H1 (cell line): Measurements from ENCODE around the gene AHSG. TPM values are rescaled to one million over a fixed set of nuclear protein-coding genes. Genes with fewer than 3 reads are reported as not detected.

Experiments used
- CTCF ChIA-PET: fragments of 300-600 bp; sonication (Branson Sonifier 250); formaldehyde crosslinking; loops from one replicate; lab custom pipeline; 2021; ENCODE audit not compliant: partially characterized antibody; lab: Charles Lee
- POLR2A ChIA-PET: fragments of 300-600 bp; sonication (Branson Sonifier 250); formaldehyde crosslinking; loops from one replicate; lab custom pipeline; 2021; ENCODE audit warnings: inconsistent platforms; ENCODE audit not compliant: partially characterized antibody; lab: Charles Lee
- DNase-seq, 2 experiments: peaks; one replicate each; pipeline versions ENCODE4 v3.0.0 to v3.0.0-alpha.2; 2010 to 2022; ENCODE audit warnings: low spot score in 2 of 2, low read depth in 1 of 2, mixed read lengths in 1 of 2
- FAIRE-seq: peaks from 2 replicates; lab custom pipeline; 2011; peaks lifted over from hg19 to GRCh38; lab: Jason Lieb, UNC
- H2AFZ ChIP-seq: 2 replicates; pipeline ENCODE4 v1.8.1; 2012; ENCODE audit warnings: low read length, inconsistent platforms
- H2AK5ac ChIP-seq: 2 replicates; pipeline ENCODE4 v1.6.1; 2013; ENCODE audit warnings: low read depth, low read length
- H2BK120ac ChIP-seq: replicated peaks from 2 replicates; pipeline ENCODE3; 2013; ENCODE audit warnings: low read depth, low read length, inconsistent platforms
- H2BK12ac ChIP-seq: 2 replicates; pipeline ENCODE4 v1.6.1; 2013; ENCODE audit warnings: low read depth, low read length
- H2BK15ac ChIP-seq: 2 replicates; pipeline ENCODE4 v1.6.1; 2013; ENCODE audit warnings: low read length
- H2BK20ac ChIP-seq: 2 replicates; pipeline ENCODE4 v1.6.1; 2013; ENCODE audit warnings: low read length
- H2BK5ac ChIP-seq: 2 replicates; pipeline ENCODE4 v1.6.1; 2013; ENCODE audit warnings: low read depth, low read length
- H3K14ac ChIP-seq: 2 replicates; pipeline ENCODE4 v1.6.1; 2013; ENCODE audit warnings: inconsistent platforms; ENCODE audit not compliant: insufficient read length
- H3K18ac ChIP-seq: 2 replicates; pipeline ENCODE4 v1.6.1; 2013; ENCODE audit warnings: low read length; ENCODE audit errors: extremely low read depth
- H3K23ac ChIP-seq: 2 replicates; pipeline ENCODE4 v1.6.1; 2013; ENCODE audit warnings: inconsistent platforms; ENCODE audit not compliant: insufficient read length
- H3K23me2 ChIP-seq: 2 replicates; pipeline ENCODE4 v1.6.1; 2013; ENCODE audit warnings: low read depth, low read length
- H3K27ac ChIP-seq: 2 replicates; pipeline ENCODE4 v1.6.1; 2011; ENCODE audit warnings: low read depth, low read length, inconsistent platforms
- H3K27me3 ChIP-seq, 4 experiments: replicated peaks in 1 of 4; 1 replicate in 1 of 4; 2 replicates in 3 of 4; pipeline versions ENCODE4 v1.6.1 to v1.8.1; 2011 to 2013; ENCODE audit warnings: low read length in 3 of 4, mild to moderate bottlenecking in 3 of 4, inconsistent platforms in 2 of 4, mixed read lengths in 2 of 4, moderate library complexity in 1 of 4; ENCODE audit not compliant: control insufficient read depth in 3 of 4, insufficient read depth in 3 of 4; ENCODE audit errors: extremely low read depth in 1 of 4
- H3K36me3 ChIP-seq, 4 experiments: 2 replicates each; pipeline versions ENCODE4 v1.6.1 to v1.8.1; 2011 to 2013; ENCODE audit warnings: mild to moderate bottlenecking in 4 of 4, low read length in 3 of 4, moderate library complexity in 2 of 4, control low read depth in 1 of 4, inconsistent platforms in 1 of 4; ENCODE audit not compliant: insufficient read depth in 4 of 4, control insufficient read depth in 2 of 4
- H3K4ac ChIP-seq: replicated peaks from 2 replicates; pipeline ENCODE3; 2013; ENCODE audit warnings: low read length, low read depth, mixed read lengths, inconsistent platforms; ENCODE audit not compliant: insufficient read length
- H3K4me1 ChIP-seq, 4 experiments: replicated peaks in 1 of 4; 1 replicate in 1 of 4; 2 replicates in 3 of 4; pipeline versions ENCODE4 v1.6.1 to v1.8.1; 2011 to 2013; ENCODE audit warnings: low read length in 3 of 4, inconsistent platforms in 2 of 4, mixed read lengths in 1 of 4; ENCODE audit not compliant: insufficient read depth in 4 of 4, control insufficient read depth in 3 of 4
- H3K4me2 ChIP-seq, 2 experiments: 2 replicates each; pipeline versions ENCODE4 v1.6.1 to v1.8.1; 2011 to 2013; ENCODE audit warnings: low read depth in 2 of 2, low read length in 2 of 2, control low read depth in 1 of 2, inconsistent platforms in 1 of 2, mild to moderate bottlenecking in 1 of 2; ENCODE audit not compliant: insufficient read depth in 1 of 2
- H3K4me3 ChIP-seq, 4 experiments: fragments of 200-600, 300-600 bp in 1 of 4; sonication (generic), shearing (Covaris generic), sonication (Bioruptor Twin) in 1 of 4; 2 replicates each; pipeline versions ENCODE4 v1.5.1 to v1.8.1; 2011 to 2016; ENCODE audit warnings: low read length in 4 of 4, low read depth in 3 of 4, control low read depth in 2 of 4, inconsistent platforms in 2 of 4, mild to moderate bottlenecking in 2 of 4, mixed read lengths in 1 of 4, moderate library complexity in 1 of 4; ENCODE audit not compliant: insufficient read depth in 2 of 4; ENCODE audit errors: extremely low read depth in 1 of 4
- H3K56ac ChIP-seq: replicated peaks from 2 replicates; pipeline ENCODE3; 2013; ENCODE audit warnings: low read depth, mild to moderate bottlenecking, mixed read lengths, low read length, inconsistent platforms; ENCODE audit not compliant: insufficient read length
- H3K79me1 ChIP-seq: 2 replicates; pipeline ENCODE4 v1.6.1; 2013; ENCODE audit warnings: low read depth, low read length, control low read depth
- H3K79me2 ChIP-seq, 2 experiments: 2 replicates each; pipeline versions ENCODE4 v1.6.1 to v1.8.1; 2012 to 2013; ENCODE audit warnings: low read length in 2 of 2, mild to moderate bottlenecking in 2 of 2, inconsistent platforms in 1 of 2; ENCODE audit not compliant: insufficient read depth in 2 of 2, control insufficient read depth in 1 of 2
- H3K9ac ChIP-seq, 4 experiments: replicated peaks in 1 of 4; 1 replicate in 1 of 4; 2 replicates in 3 of 4; pipeline versions ENCODE4 v1.6.1 to v1.8.1; 2011 to 2013; ENCODE audit warnings: low read depth in 3 of 4, low read length in 3 of 4, control low read depth in 2 of 4, mild to moderate bottlenecking in 2 of 4, moderate library complexity in 2 of 4, inconsistent platforms in 1 of 4; ENCODE audit errors: extremely low read depth in 1 of 4
- H3K9me3 ChIP-seq, 2 experiments: 2 replicates each; pipeline versions ENCODE4 v1.6.1 to v1.8.1; 2012 to 2013; ENCODE audit warnings: mild to moderate bottlenecking in 2 of 2, moderate library complexity in 2 of 2, control low read depth in 1 of 2, inconsistent platforms in 1 of 2, low read depth in 1 of 2, low read length in 1 of 2, mixed read lengths in 1 of 2; ENCODE audit not compliant: insufficient read depth in 2 of 2
- H4K20me1 ChIP-seq, 2 experiments: replicated peaks in 1 of 2; 2 replicates each; pipeline versions ENCODE3 to v1.8.1; 2011 to 2013; ENCODE audit warnings: inconsistent platforms in 2 of 2, low read length in 2 of 2, mild to moderate bottlenecking in 1 of 2; ENCODE audit not compliant: insufficient read depth in 2 of 2, control insufficient read depth in 1 of 2
- H4K5ac ChIP-seq: 2 replicates; pipeline ENCODE4 v1.6.1; 2013; ENCODE audit warnings: low read length, low read depth, mixed read lengths, inconsistent platforms; ENCODE audit not compliant: insufficient read length
- H4K8ac ChIP-seq: 2 replicates; pipeline ENCODE4 v1.8.0; 2013; ENCODE audit warnings: mild to moderate bottlenecking, moderate library complexity, low read length, inconsistent platforms; ENCODE audit not compliant: insufficient read depth; ENCODE audit errors: extremely low read depth
- H4K91ac ChIP-seq: replicated peaks from 2 replicates; pipeline ENCODE3; 2013; ENCODE audit warnings: low read length, mixed read lengths, inconsistent platforms; ENCODE audit not compliant: insufficient read length
- CHD1 ChIP-seq: IDR thresholded peaks from 2 replicates; pipeline ENCODE4 v1.6.1; 2012; ENCODE audit warnings: low read depth, low read length, improper control_type of control experiment
- EGR1 ChIP-seq: IDR thresholded peaks from 2 replicates; pipeline ENCODE4 v1.6.1; 2011; ENCODE audit warnings: low read depth, low read length, borderline replicate concordance
- SP1 ChIP-seq: IDR thresholded peaks from 2 replicates; pipeline ENCODE4 v1.6.1; 2011; ENCODE audit warnings: low read depth, low read length
- SP2 ChIP-seq: IDR thresholded peaks from 2 replicates; pipeline ENCODE4 v1.6.1; 2012; ENCODE audit warnings: mild to moderate bottlenecking, low read length, inconsistent platforms
- WGBS, 2 experiments: shearing (Covaris generic) in 1 of 2; methylation state at CpG; one replicate each; pipeline versions ENCODE4 v1.1.6 to v1.1.7; 2013 to 2015; ENCODE audit warnings: low lambda C conversion rate in 2 of 2, mixed read lengths in 2 of 2, inconsistent platforms in 1 of 2, low coverage in 1 of 2, missing lambda C conversion rate in 1 of 2; ENCODE audit not compliant: insufficient replicate concordance in 2 of 2, insufficient coverage in 1 of 2, insufficient read length in 1 of 2; ENCODE audit errors: extremely low coverage in 1 of 2, missing lambda C conversion rate in 1 of 2; 5-methylcytosine and 5-hydroxymethylcytosine counted together
- polyA plus RNA-seq, 7 experiments: library from polyadenylated mRNA; depleted of rRNA in 3 of 7; stranded (reverse) in 5 of 7; unstranded in 2 of 7; fragments of >200 nt in 5 of 7; fragments of 200-250 nt in 2 of 7; gene quantifications; 1 replicate in 5 of 7; 2 replicates in 1 of 7; 4 replicates in 1 of 7; pipeline versions ENCODE4 v1.2.1 to v1.2.3, GENCODE V29; 2011 to 2013; ENCODE audit warnings: missing spikeins in 2 of 7, mixed read lengths in 2 of 7
- total RNA-seq: library from RNA; stranded (reverse); fragmentation: NEBNext Ultra II Directional; extraction: Animal tissue kit (Norgen Biotek cat#: 25700); gene quantifications from 2 replicates; pipeline ENCODE4 v1.2.1, GENCODE V29; 2021
- TF ChIP-seq, protein P1 (sequence below): IDR thresholded peaks from 2 replicates; pipeline ENCODE4 v1.6.1; 2012; ENCODE audit warnings: low read length, inconsistent platforms

The AHSG gene
- total and polyA plus RNA-seq, 2 of the 8 experiments (the other 6 are each of a cell fraction or from before 2014, with no cell fraction given): 0.68 to 0.78 TPM

DNA sequence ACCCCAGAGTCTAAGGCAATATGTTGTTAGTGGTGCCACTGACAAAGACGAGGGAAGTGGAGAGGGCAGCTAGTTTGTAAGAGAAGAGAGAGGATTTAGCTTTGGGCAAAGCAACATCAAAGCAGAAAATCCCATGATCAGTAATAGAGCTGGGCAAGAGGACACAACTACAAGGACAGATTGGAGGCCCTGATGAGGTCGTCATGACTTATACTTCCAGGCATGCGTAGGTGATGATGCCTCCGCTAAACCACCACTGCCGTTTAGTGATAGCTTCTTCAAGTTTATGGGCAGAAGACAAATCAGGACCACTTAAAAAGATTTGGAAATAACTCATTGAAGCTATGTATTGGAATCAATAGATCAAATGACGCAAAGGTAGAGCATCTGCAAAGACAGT lies 55.6 kb downstream of the AHSG start:
- ChIA-PET CTCF (interaction anchor here (0.9 to 1.5 kb wide), 4 partner anchors 10 to 174 kb away, joined by 3 to 5 read pairs (median 3); no protein-coding TSS in a partner anchor), POLR2A (interaction anchor here (2.6 kb wide), 1 partner anchor 15 kb away, joined by 9 read pairs; no protein-coding TSS in a partner anchor)
- Histone ChIP-seq H4K91ac (peak overlapping the region; percentile 42), H3K4me2 (no peak overlapping the region), H3K14ac (no peak overlapping the region), H2AFZ (no peak overlapping the region), H2AK5ac (no peak overlapping the region), H2BK15ac (no peak overlapping the region), H4K5ac (no peak overlapping the region), H3K27ac (no peak overlapping the region), H3K9ac (no peak overlapping the region), H3K79me2 (no peaks in the 10 kb centered on the region), H3K4me3 (no peak overlapping the region), H2BK5ac (no peak overlapping the region), H3K23me2 (0 out of 2 replicates have a peak, but pooled peaks cover 2% of the 10 kb centered on the region), H3K18ac (no peak overlapping the region), H2BK120ac (no peak overlapping the region), H4K20me1 (no peaks in the 10 kb centered on the region), H3K56ac (no peak overlapping the region), H3K23ac (no peak overlapping the region), H3K4ac (no peak overlapping the region), H2BK12ac (0 out of 2 replicates have a peak overlapping the region, but pooled peaks have one; percentile 30), H3K36me3 (no peaks in the 10 kb centered on the region), H3K27me3 (no peaks in the 10 kb centered on the region), H3K79me1 (no peaks in the 10 kb centered on the region), H3K9me3 (no peaks in the 10 kb centered on the region), H4K8ac (no peak overlapping the region), H2BK20ac (peak overlapping the region; percentile 49; the same call in 1 of the 2 replicates), H3K4me1 (peaks cover 2 to 16% (median 6%) of the 10 kb centered on the region in 4 experiments; a peak in 4 of 7 replicates)
- WGBS, 2 experiments: 75% methylated on average over 6 of the region's 6 CpGs; no CpG with 5 or more reads in 1 of the 2 experiments
- TF ChIP-seq, protein P1, sequence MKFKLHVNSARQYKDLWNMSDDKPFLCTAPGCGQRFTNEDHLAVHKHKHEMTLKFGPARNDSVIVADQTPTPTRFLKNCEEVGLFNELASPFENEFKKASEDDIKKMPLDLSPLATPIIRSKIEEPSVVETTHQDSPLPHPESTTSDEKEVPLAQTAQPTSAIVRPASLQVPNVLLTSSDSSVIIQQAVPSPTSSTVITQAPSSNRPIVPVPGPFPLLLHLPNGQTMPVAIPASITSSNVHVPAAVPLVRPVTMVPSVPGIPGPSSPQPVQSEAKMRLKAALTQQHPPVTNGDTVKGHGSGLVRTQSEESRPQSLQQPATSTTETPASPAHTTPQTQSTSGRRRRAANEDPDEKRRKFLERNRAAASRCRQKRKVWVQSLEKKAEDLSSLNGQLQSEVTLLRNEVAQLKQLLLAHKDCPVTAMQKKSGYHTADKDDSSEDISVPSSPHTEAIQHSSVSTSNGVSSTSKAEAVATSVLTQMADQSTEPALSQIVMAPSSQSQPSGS: no peak
- TF ChIP-seq EGR1 (no peak), SP1 (no peak), CHD1 (no peak), SP2 (no peak)
- FAIRE-seq: no peak
- DNase-seq: peak in 1 of 2 experiments; percentile 16
